Fibroblast of mammary gland (primary cell): ENCODE measurements around the gene KIAA0825.

Experiments
- DNase-seq: peaks from one replicate; pipeline ENCODE4 v3.0.0-alpha.2; 2010; ENCODE audit warnings: low read depth
- H3K4me3 ChIP-seq: 2 replicates; pipeline ENCODE4 v1.5.1; 2011; ENCODE audit warnings: low read depth, mild to moderate bottlenecking, low read length, moderate library complexity; ENCODE audit not compliant: control insufficient read depth
- CTCF ChIP-seq: conservative IDR thresholded peaks from 2 replicates; pipeline ENCODE4 v1.5.1; 2011; ENCODE audit warnings: low read depth, low read length, inconsistent platforms; ENCODE audit not compliant: control insufficient read depth, insufficient read depth

KIAA0825 gene

GRCh38 chr5:94415798-94416197 is 202.6 kb downstream of the KIAA0825 start:
- H3K4me3 ChIP-seq: no peak overlapping the region
- no peak for DNase-seq
- TF ChIP-seq CTCF: no peak

- no peak for DNase-seq
- TF ChIP-seq CTCF: no peak
- no peak overlapping the region for H3K4me3 ChIP-seq
These were observed 209.0 kb downstream of the KIAA0825 start for GRCh38 chr5:94409440-94409839.

- H3K4me3 ChIP-seq: no peak overlapping the region
- no peak for TF ChIP-seq CTCF
- DNase-seq: no peak
These were observed 211.4 kb downstream of the KIAA0825 start for GRCh38 chr5:94407023-94407422.

- no peak for DNase-seq
- H3K4me3 ChIP-seq: no peak overlapping the region
- no peak for TF ChIP-seq CTCF
These were observed 214.9 kb downstream of the KIAA0825 start for GRCh38 chr5:94403483-94403882.

- no peak overlapping the region for H3K4me3 ChIP-seq
- peak; percentile 22 for DNase-seq
- TF ChIP-seq CTCF: no peak
These were observed 216.3 kb downstream of the KIAA0825 start for GRCh38 chr5:94402096-94402495.

GRCh38 chr5:94397508-94397907 is 220.9 kb downstream of the KIAA0825 start:
- peak; percentile 2 for DNase-seq
- no peak for TF ChIP-seq CTCF
- no peak overlapping the region for H3K4me3 ChIP-seq

GRCh38 chr5:94396687-94397086 is 221.7 kb downstream of the KIAA0825 start:
- TF ChIP-seq CTCF: no peak
- H3K4me3 ChIP-seq: no peak overlapping the region
- no peak for DNase-seq
